ENCODE data around the gene NRXN2. TPM values are rescaled to one million over a fixed set of nuclear protein-coding genes. Genes with fewer than 3 reads are reported as not detected.

Gene NRXN2
- total RNA-seq, 1 donor from 2014 or later: not detected

- Histone ChIP-seq H3K4me3 (ENCODE audit: low read depth, low read length) (no peak overlapping the region), H3K36me3 (ENCODE audit: control insufficient read depth, insufficient read depth, low read length) (no peaks in the 10 kb centered on the region), H3K27me3 (ENCODE audit: control insufficient read depth, insufficient read depth, low read length) (peaks cover 4% of the 10 kb centered on the region)
- DNase-seq (ENCODE audit: low read depth) (no peak), FAIRE-seq (no peak)
- no peak for TF ChIP-seq CTCF (IDR thresholded peaks at IDR 0.05; ENCODE audit: insufficient read depth, low read length, severe bottlenecking)
These were observed 139.4 kb downstream of the NRXN2 start for GRCh38 chr11:64583296-64584262.

- no peak overlapping the region for H3K4me3 ChIP-seq (ENCODE audit: low read depth, low read length)
- TF ChIP-seq CTCF (IDR thresholded peaks at IDR 0.05; ENCODE audit: insufficient read depth, low read length, severe bottlenecking): no peak
- FAIRE-seq (no peak), DNase-seq (ENCODE audit: low read depth) (no peak)
- H3K36me3 ChIP-seq (ENCODE audit: control insufficient read depth, insufficient read depth, low read length): no peaks in the 10 kb centered on the region
- H3K27me3 ChIP-seq (ENCODE audit: control insufficient read depth, insufficient read depth, low read length): peaks cover 4% of the 10 kb centered on the region
These were observed 140.1 kb downstream of the NRXN2 start for GRCh38 chr11:64582885-64583284.

DNA sequence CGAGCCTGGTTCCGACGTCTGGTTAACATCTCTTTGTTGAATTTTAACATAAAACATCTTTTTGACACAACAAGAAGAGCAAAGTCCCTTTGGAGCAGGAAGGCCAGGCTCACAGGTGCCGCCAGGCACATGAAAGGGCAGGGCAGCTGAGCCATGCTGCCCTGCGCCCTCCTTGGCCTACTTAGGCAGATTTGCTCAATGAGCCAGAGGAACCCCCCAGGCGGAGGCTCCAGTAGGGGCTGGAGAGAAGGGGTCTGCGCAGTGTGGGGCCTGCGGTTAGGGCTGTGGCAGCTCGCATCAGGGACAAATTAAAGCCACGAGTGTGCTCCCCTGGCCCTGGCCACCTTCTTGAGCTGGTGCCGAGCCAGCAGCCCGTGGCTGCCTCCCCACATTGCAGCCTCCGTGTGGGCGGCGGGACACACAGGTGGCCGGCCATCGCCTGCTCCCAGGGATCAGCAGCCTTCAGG lies 141.9 kb downstream of the NRXN2 start:
- FAIRE-seq (no peak), DNase-seq (ENCODE audit: low read depth) (no peak)
- no peak for TF ChIP-seq CTCF (IDR thresholded peaks at IDR 0.05; ENCODE audit: insufficient read depth, low read length, severe bottlenecking)
- H3K27me3 ChIP-seq (ENCODE audit: control insufficient read depth, insufficient read depth, low read length): peaks cover 4% of the 10 kb centered on the region
- no peak overlapping the region for H3K4me3 ChIP-seq (ENCODE audit: low read depth, low read length)
- H3K36me3 ChIP-seq (ENCODE audit: control insufficient read depth, insufficient read depth, low read length): no peaks in the 10 kb centered on the region

DNA sequence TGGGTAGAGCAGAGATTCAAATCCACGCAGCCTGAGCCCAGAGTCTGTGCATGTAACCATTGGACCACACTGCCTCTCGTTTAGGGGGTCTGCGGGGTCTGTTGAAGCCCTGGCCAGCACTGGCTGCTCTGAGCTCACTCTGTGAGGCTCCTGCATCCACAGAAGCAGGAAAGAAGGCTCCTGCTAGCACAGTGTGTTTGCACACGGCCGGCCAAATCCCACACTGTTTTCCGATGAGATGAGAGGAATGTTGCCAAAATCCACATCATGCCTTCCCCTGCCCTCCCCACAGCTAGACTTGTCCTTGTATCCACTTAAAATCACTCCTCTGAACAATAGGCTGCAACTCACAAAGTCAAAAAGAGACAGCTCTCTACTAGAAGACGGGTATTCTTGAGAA lies 142.6 kb downstream of the NRXN2 start:
- no peak for FAIRE-seq
- Histone ChIP-seq H3K27me3 (ENCODE audit: control insufficient read depth, insufficient read depth, low read length) (peaks cover 4% of the 10 kb centered on the region), H3K36me3 (ENCODE audit: control insufficient read depth, insufficient read depth, low read length) (no peaks in the 10 kb centered on the region), H3K4me3 (ENCODE audit: low read depth, low read length) (no peak overlapping the region)
- no peak for TF ChIP-seq CTCF (IDR thresholded peaks at IDR 0.05; ENCODE audit: insufficient read depth, low read length, severe bottlenecking)
- no peak for DNase-seq (ENCODE audit: low read depth)

DNA sequence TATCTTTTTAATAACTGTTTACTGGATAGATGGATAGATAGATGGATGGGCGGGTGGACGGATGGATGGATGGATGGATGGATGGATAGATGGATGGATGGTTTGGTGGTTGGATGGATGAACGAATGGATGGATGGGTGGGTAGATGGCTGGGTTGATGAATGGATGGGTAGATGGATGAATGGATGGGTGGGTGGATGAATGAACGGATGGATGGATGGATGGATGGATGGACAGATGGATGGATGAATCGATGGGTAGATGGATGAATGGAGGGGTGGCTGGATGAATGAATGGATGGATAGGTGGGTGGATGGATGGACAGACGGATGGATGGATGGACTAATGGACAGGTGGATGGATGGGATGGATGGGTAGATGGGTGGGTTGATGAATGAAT lies 145.8 kb downstream of the NRXN2 start:
- Histone ChIP-seq H3K36me3 (ENCODE audit: control insufficient read depth, insufficient read depth, low read length) (no peaks in the 10 kb centered on the region), H3K27me3 (ENCODE audit: control insufficient read depth, insufficient read depth, low read length) (peaks cover 4% of the 10 kb centered on the region), H3K4me3 (ENCODE audit: low read depth, low read length) (no peak overlapping the region)
- DNase-seq (ENCODE audit: low read depth) (no peak), FAIRE-seq (no peak)
- no peak for TF ChIP-seq CTCF (IDR thresholded peaks at IDR 0.05; ENCODE audit: insufficient read depth, low read length, severe bottlenecking)

Data from bronchial epithelial cell (primary cell).